Neuronal stem cell (in vitro differentiated cells): ENCODE measurements around the gene FBXW11.

ENCODE experiments used
- DNase-seq: peaks from one replicate; pipeline ENCODE4 v3.0.0-alpha.2; 2013; ENCODE audit warnings: low spot score
- H2AFZ ChIP-seq: one replicate; pipeline ENCODE4 v1.6.1; 2013; ENCODE audit warnings: mild to moderate bottlenecking, low read length, inconsistent platforms
- H2AK5ac ChIP-seq: 2 replicates; pipeline ENCODE4 v1.6.1; 2013; ENCODE audit warnings: low read depth, mild to moderate bottlenecking, inconsistent platforms, low read length, moderate library complexity, mixed read lengths
- H2BK120ac ChIP-seq: 2 replicates; pipeline ENCODE4 v1.6.1; 2013; ENCODE audit warnings: low read depth, mild to moderate bottlenecking, inconsistent platforms, low read length, moderate library complexity, mixed read lengths
- H2BK12ac ChIP-seq: one replicate; pipeline ENCODE4 v1.6.1; 2013; ENCODE audit warnings: low read length, inconsistent platforms
- H2BK15ac ChIP-seq: 2 replicates; pipeline ENCODE4 v1.6.1; 2013; ENCODE audit warnings: mild to moderate bottlenecking, low read length, inconsistent platforms, mixed read lengths
- H2BK5ac ChIP-seq: one replicate; pipeline ENCODE4 v1.6.1; 2013; ENCODE audit warnings: inconsistent platforms, mild to moderate bottlenecking, low read length, moderate library complexity
- H3K14ac ChIP-seq: one replicate; pipeline ENCODE4 v1.6.1; 2013; ENCODE audit warnings: low read length, inconsistent platforms
- H3K18ac ChIP-seq: 2 replicates; pipeline ENCODE4 v1.6.1; 2013; ENCODE audit warnings: low read length, inconsistent platforms
- H3K23ac ChIP-seq: 2 replicates; pipeline ENCODE4 v1.6.1; 2013; ENCODE audit warnings: low read depth, mild to moderate bottlenecking, mixed read lengths, low read length, inconsistent platforms; ENCODE audit not compliant: poor library complexity
- H3K27ac ChIP-seq: replicated peaks from 3 replicates; pipeline ENCODE4 v1.5.1; 2013; ENCODE audit warnings: low read length, inconsistent platforms
- H3K27me3 ChIP-seq, 3 experiments: 2 replicates each; pipeline ENCODE4 v1.6.1; 2013; ENCODE audit warnings: low read length in 3 of 3, mild to moderate bottlenecking in 2 of 3, inconsistent platforms in 1 of 3, low read depth in 1 of 3, mixed read lengths in 1 of 3, moderate library complexity in 1 of 3; ENCODE audit not compliant: control insufficient read depth in 3 of 3, insufficient read depth in 3 of 3
- H3K36me3 ChIP-seq, 2 donors: replicated peaks in 1 of 2; 2 replicates each; pipeline ENCODE4 v1.6.1; 2013; ENCODE audit warnings: low read length in 2 of 2; ENCODE audit not compliant: control insufficient read depth in 2 of 2, insufficient read depth in 2 of 2
- H3K4ac ChIP-seq: 2 replicates; pipeline ENCODE4 v1.6.1; 2013; ENCODE audit warnings: inconsistent platforms, mild to moderate bottlenecking, low read length, moderate library complexity
- H3K4me1 ChIP-seq, 2 donors: 1 replicate in 1 of 2; 2 replicates in 1 of 2; pipeline ENCODE4 v1.6.1; 2013; ENCODE audit warnings: low read length in 2 of 2, low read depth in 1 of 2; ENCODE audit not compliant: control insufficient read depth in 2 of 2, insufficient read depth in 1 of 2
- H3K4me2 ChIP-seq: one replicate; pipeline ENCODE4 v1.6.1; 2013; ENCODE audit warnings: mild to moderate bottlenecking, low read length, inconsistent platforms; ENCODE audit not compliant: insufficient read depth, poor library complexity, severe bottlenecking
- H3K4me3 ChIP-seq, 2 donors: 2 replicates each; pipeline ENCODE4 v1.5.1; 2013; ENCODE audit warnings: low read length in 2 of 2, mild to moderate bottlenecking in 2 of 2, inconsistent platforms in 1 of 2, moderate library complexity in 1 of 2
- H3K79me1 ChIP-seq: one replicate; pipeline ENCODE4 v1.6.1; 2013; ENCODE audit warnings: low read depth, mild to moderate bottlenecking, inconsistent platforms, low read length, moderate library complexity
- H3K9ac ChIP-seq: one replicate; pipeline ENCODE4 v1.6.1; 2013; ENCODE audit warnings: mild to moderate bottlenecking, low read depth, low read length, inconsistent platforms; ENCODE audit not compliant: poor library complexity
- H3K9me3 ChIP-seq, 2 donors: replicated peaks in 1 of 2; 2 replicates each; pipeline versions ENCODE3 to v1.6.1; 2013; ENCODE audit warnings: low read length in 2 of 2, mild to moderate bottlenecking in 2 of 2, inconsistent platforms in 1 of 2, low read depth in 1 of 2, mixed read lengths in 1 of 2, moderate library complexity in 1 of 2; ENCODE audit not compliant: control insufficient read depth in 2 of 2, insufficient read depth in 1 of 2
- H4K8ac ChIP-seq: one replicate; pipeline ENCODE4 v1.6.1; 2013; ENCODE audit warnings: low read depth, mild to moderate bottlenecking, inconsistent platforms, low read length, moderate library complexity
- H4K91ac ChIP-seq: one replicate; pipeline ENCODE4 v1.6.1; 2013; ENCODE audit warnings: low read length, low read depth, mild to moderate bottlenecking, inconsistent platforms; ENCODE audit not compliant: poor library complexity
- WGBS, 2 donors: extraction: QIAGEN DNeasy Blood & Tissue Kit; methylation state at CpG; one replicate each; pipeline ENCODE4 v1.1.7; 2013; ENCODE audit warnings: missing lambda C conversion rate in 2 of 2, mixed read lengths in 1 of 2; ENCODE audit not compliant: insufficient read length in 2 of 2, insufficient replicate concordance in 1 of 2; ENCODE audit errors: extremely low coverage in 2 of 2; 5-methylcytosine and 5-hydroxymethylcytosine counted together

Gene FBXW11

GRCh38 chr5:171968531-171968930 is 37.9 kb downstream of the FBXW11 start:
- H3K23ac ChIP-seq = no peak overlapping the region
- no peak overlapping the region for H4K91ac ChIP-seq
- no peak overlapping the region for H2BK5ac ChIP-seq
- no peak overlapping the region for H3K4me2 ChIP-seq
- no peak overlapping the region for H2BK15ac ChIP-seq
- H3K36me3 ChIP-seq = peaks cover 0 to 6% of the 10 kb centered on the region in 2 donors
- no peak overlapping the region for H2BK120ac ChIP-seq
- no peak overlapping the region for H3K4ac ChIP-seq
- no peak overlapping the region for H2AK5ac ChIP-seq
- no CpG with 5 or more reads among the region's 3 CpGs for WGBS, 2 donors
- no peak overlapping the region for H4K8ac ChIP-seq
- no peak overlapping the region for H3K14ac ChIP-seq
- H3K4me1 ChIP-seq = peaks cover 8 to 9% of the 10 kb centered on the region in 2 donors
- H3K9me3 ChIP-seq = peaks cover 0 to 10% of the 10 kb centered on the region in 2 donors
- DNase-seq = no peak
- H2BK12ac ChIP-seq = no peak overlapping the region
- peaks cover 4% of the 10 kb centered on the region for H3K79me1 ChIP-seq
- H3K27me3 ChIP-seq = no peaks in the 10 kb centered on the region
- H3K18ac ChIP-seq = no peak overlapping the region
- no peak overlapping the region for H3K4me3 ChIP-seq
- H2AFZ ChIP-seq = no peak overlapping the region
- H3K9ac ChIP-seq = no peak overlapping the region
- H3K27ac ChIP-seq = no peak overlapping the region

DNA sequence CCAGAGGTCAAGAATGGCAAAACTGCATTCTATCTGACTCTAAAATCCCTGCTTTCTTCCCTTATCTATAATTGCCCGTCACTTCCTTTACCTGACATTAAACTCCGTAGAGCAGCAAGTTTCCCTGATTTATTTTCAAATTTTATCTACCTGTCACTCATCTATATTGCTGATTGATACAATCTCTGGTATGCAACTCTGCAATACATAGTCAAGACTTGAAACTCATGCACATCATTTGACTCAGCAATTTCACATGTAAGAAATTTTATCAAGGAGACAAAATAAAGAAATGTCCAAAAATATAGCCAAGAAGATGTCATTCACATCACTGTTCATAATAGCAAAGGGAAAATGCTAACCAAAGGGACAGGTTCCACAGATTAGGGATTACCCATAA is 39.5 kb downstream of the FBXW11 start:
- H3K9ac ChIP-seq = no peak overlapping the region
- peaks cover 8 to 9% of the 10 kb centered on the region in 2 donors for H3K4me1 ChIP-seq
- DNase-seq = no peak
- H2BK5ac ChIP-seq = no peak overlapping the region
- no peak overlapping the region for H3K4me2 ChIP-seq
- H4K8ac ChIP-seq = no peak overlapping the region
- H3K9me3 ChIP-seq = peaks cover 0 to 10% of the 10 kb centered on the region in 2 donors
- H2BK15ac ChIP-seq = no peak overlapping the region
- H3K79me1 ChIP-seq = peaks cover 1% of the 10 kb centered on the region
- WGBS, 2 donors = no CpG with 5 or more reads among the region's 2 CpGs
- H4K91ac ChIP-seq = no peak overlapping the region
- no peak overlapping the region for H3K4me3 ChIP-seq
- peaks cover 0 to 6% of the 10 kb centered on the region in 2 donors for H3K36me3 ChIP-seq
- no peak overlapping the region for H2BK12ac ChIP-seq
- H3K4ac ChIP-seq = no peak overlapping the region
- H3K27ac ChIP-seq = no peak overlapping the region
- no peaks in the 10 kb centered on the region for H3K27me3 ChIP-seq
- H3K23ac ChIP-seq = no peak overlapping the region
- no peak overlapping the region for H2BK120ac ChIP-seq
- no peak overlapping the region for H2AFZ ChIP-seq
- H2AK5ac ChIP-seq = no peak overlapping the region
- H3K18ac ChIP-seq = no peak overlapping the region
- H3K14ac ChIP-seq = no peak overlapping the region

- Histone ChIP-seq H4K8ac (no peak overlapping the region), H3K4me3 (no peak overlapping the region), H3K18ac (no peak overlapping the region), H3K27ac (no peak overlapping the region), H2BK12ac (no peak overlapping the region), H4K91ac (no peak overlapping the region), H3K4me1 (peaks cover 7% of the 10 kb centered on the region in 2 donors), H3K23ac (no peak overlapping the region), H3K14ac (no peak overlapping the region), H2BK5ac (no peak overlapping the region), H2BK120ac (no peak overlapping the region), H3K36me3 (peaks cover 0 to 6% of the 10 kb centered on the region in 2 donors), H3K27me3 (no peaks in the 10 kb centered on the region), H2AK5ac (no peak overlapping the region), H3K79me1 (peaks cover 1% of the 10 kb centered on the region), H2AFZ (no peak overlapping the region), H2BK15ac (no peak overlapping the region), H3K9me3 (peaks cover 0 to 10% of the 10 kb centered on the region in 2 donors), H3K4me2 (no peak overlapping the region), H3K9ac (no peak overlapping the region), H3K4ac (no peak overlapping the region)
- DNase-seq = no peak
- no CpG with 5 or more reads among the region's 2 CpGs for WGBS, 2 donors
Measured at GRCh38 chr5:171966270-171966669, 40.2 kb downstream of the FBXW11 start.

DNA sequence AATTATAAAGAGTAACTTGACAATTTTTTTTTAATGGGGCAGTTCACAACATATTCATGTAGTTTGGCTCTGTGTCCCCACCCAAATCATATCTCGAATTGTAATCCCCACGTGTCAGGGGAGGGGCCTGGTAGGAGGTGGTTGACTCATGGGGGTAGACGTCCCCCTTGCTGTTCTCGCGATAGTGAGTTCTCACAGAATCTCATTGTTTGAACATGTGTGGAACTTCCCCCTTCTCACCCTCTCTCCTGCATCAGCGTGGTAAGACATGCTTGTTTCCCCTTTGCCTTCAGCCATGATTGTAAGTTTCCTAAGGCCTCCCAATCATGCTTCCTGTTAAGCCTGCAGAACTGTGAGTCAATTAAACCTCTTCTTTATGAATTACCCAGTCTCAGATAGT is 40.7 kb downstream of the FBXW11 start:
- no peak overlapping the region for H3K4ac ChIP-seq
- no peak overlapping the region for H2AK5ac ChIP-seq
- peaks cover 0 to 9% of the 10 kb centered on the region in 2 donors for H3K36me3 ChIP-seq
- no peak overlapping the region for H3K27ac ChIP-seq
- no peak overlapping the region for H2AFZ ChIP-seq
- no peak overlapping the region for H2BK12ac ChIP-seq
- H3K18ac ChIP-seq = no peak overlapping the region
- H2BK5ac ChIP-seq = no peak overlapping the region
- H2BK15ac ChIP-seq = no peak overlapping the region
- no peak overlapping the region for H3K14ac ChIP-seq
- no peak for DNase-seq
- H3K23ac ChIP-seq = no peak overlapping the region
- H4K8ac ChIP-seq = no peak overlapping the region
- no peak overlapping the region for H4K91ac ChIP-seq
- no peak overlapping the region for H3K4me2 ChIP-seq
- no peaks in the 10 kb centered on the region for H3K27me3 ChIP-seq
- no peak overlapping the region for H3K4me3 ChIP-seq
- H2BK120ac ChIP-seq = no peak overlapping the region
- H3K4me1 ChIP-seq = peaks cover 1 to 7% of the 10 kb centered on the region in 2 donors
- no peak overlapping the region for H3K9ac ChIP-seq
- peaks cover 1% of the 10 kb centered on the region for H3K79me1 ChIP-seq
- H3K9me3 ChIP-seq = peaks cover 0 to 10% of the 10 kb centered on the region in 2 donors
- no CpG with 5 or more reads among the region's 6 CpGs for WGBS, 2 donors
